NT2/D1 (cell line): ENCODE measurements around the gene HELB.

Experiments used
- DNase-seq: peaks from one replicate; pipeline ENCODE4 v3.0.0-alpha.2; 2011; ENCODE audit warnings: low read depth, low spot score
- H3K27me3 ChIP-seq: 2 replicates; pipeline ENCODE4 v1.6.0; 2011; ENCODE audit warnings: mild to moderate bottlenecking; ENCODE audit not compliant: insufficient read length, insufficient read depth
- H3K36me3 ChIP-seq: 2 replicates; pipeline ENCODE4 v1.6.1; 2011; ENCODE audit warnings: mild to moderate bottlenecking, low read length, mixed read lengths; ENCODE audit not compliant: insufficient read depth, insufficient read length
- H3K4me1 ChIP-seq: 2 replicates; pipeline ENCODE4 v1.5.1; 2011; ENCODE audit not compliant: insufficient read depth, insufficient read length
- H3K4me3 ChIP-seq: 2 replicates; pipeline ENCODE4 v1.5.1; 2011; ENCODE audit warnings: low read depth; ENCODE audit not compliant: insufficient read length
- H3K9ac ChIP-seq: 2 replicates; pipeline ENCODE4 v1.6.0; 2011; ENCODE audit warnings: low read depth; ENCODE audit not compliant: insufficient read length
- H3K9me3 ChIP-seq: 2 replicates; pipeline ENCODE4 v1.5.1; 2011; ENCODE audit warnings: mild to moderate bottlenecking, low read length; ENCODE audit not compliant: insufficient read depth
- SUZ12 ChIP-seq: IDR thresholded peaks from 2 replicates; pipeline ENCODE4 v1.6.1; 2011; ENCODE audit not compliant: insufficient read length, insufficient read depth; ENCODE audit errors: extremely low read depth
- YY1 ChIP-seq: IDR thresholded peaks from 2 replicates; pipeline ENCODE4 v1.6.1; 2011; ENCODE audit not compliant: insufficient read length, insufficient read depth
- ZNF274 ChIP-seq: IDR thresholded peaks from 2 replicates; pipeline ENCODE4 v1.6.1; 2011; ENCODE audit warnings: mild to moderate bottlenecking, low read depth, low read length

Gene HELB

DNA sequence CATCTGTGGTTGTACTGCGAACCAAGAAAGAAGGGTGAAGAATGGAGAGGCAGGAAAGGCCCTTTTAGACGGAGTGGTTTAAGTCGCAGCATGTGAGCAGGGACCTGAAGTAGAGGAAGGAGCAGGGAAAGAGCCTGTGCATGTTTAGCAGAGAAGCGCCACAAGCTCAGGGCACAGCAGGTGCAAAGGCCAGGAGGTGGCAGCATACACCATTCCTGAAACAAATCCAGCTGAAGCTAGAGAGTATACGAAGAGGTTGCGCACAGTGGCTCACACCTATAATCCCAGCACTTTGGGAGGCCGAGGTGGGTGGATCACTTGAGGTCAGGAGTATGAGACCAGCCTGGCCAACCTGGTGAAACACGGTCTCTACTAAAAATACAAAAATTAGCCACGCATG is 49.9 kb downstream of the HELB start:
- DNase-seq, result peak; percentile 63
- peaks cover 4% of the 10 kb centered on the region for H3K36me3 ChIP-seq
- no peaks in the 10 kb centered on the region for H3K9me3 ChIP-seq
- no peak overlapping the region for H3K9ac ChIP-seq
- no peaks in the 10 kb centered on the region for H3K4me1 ChIP-seq
- H3K4me3 ChIP-seq, result no peak overlapping the region
- H3K27me3 ChIP-seq, result no peaks in the 10 kb centered on the region
- TF ChIP-seq YY1, result no peak
- no peak for TF ChIP-seq ZNF274
- no peak for TF ChIP-seq SUZ12

DNA sequence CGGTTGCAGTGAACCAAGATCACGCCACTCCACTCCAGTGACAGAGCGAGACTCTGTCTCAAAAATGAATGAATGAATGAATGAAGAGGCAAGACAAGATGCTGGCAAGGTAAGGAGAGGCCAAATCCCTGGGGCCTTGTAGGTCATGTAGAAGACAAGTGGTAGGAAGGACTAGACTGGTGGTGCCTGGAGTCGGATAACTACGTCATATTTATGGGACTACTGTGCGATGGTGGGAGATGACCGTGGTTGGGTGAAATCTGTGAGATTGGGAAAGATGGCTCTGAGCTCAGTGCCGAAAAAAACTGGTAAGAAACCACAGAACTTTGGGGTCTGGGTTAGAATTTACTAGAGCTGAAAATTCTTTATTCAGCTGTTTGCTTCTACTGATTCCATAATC is 50.6 kb downstream of the HELB start:
- H3K36me3 ChIP-seq, result peaks cover 4% of the 10 kb centered on the region
- no peak for DNase-seq
- TF ChIP-seq YY1, result no peak
- TF ChIP-seq ZNF274, result no peak
- no peak for TF ChIP-seq SUZ12
- H3K4me1 ChIP-seq, result no peaks in the 10 kb centered on the region
- H3K27me3 ChIP-seq, result no peaks in the 10 kb centered on the region
- H3K9me3 ChIP-seq, result no peaks in the 10 kb centered on the region
- H3K9ac ChIP-seq, result no peak overlapping the region
- H3K4me3 ChIP-seq, result no peak overlapping the region

DNA sequence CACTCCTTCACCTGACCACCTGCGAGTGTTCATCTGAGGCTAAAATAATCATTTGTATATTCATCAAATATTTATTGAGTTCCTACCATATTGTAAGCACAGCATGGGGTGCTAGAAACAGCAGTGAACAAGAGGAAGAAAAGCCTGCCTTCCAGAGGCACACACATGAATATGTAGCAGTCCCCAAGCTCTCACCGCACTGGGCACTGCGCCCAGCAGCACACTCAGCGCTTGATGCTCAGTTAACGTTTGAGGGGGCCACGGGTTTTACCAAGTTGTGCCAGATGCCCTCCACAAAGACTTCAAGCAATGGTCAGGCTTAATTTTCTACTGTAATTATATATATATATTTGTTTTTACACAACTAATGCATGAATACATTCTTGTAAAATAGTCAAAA is 52.0 kb downstream of the HELB start:
- H3K4me3 ChIP-seq, result no peak overlapping the region
- no peak for DNase-seq
- H3K36me3 ChIP-seq, result peaks cover 4% of the 10 kb centered on the region
- no peak for TF ChIP-seq ZNF274
- no peak for TF ChIP-seq YY1
- TF ChIP-seq SUZ12, result no peak
- H3K27me3 ChIP-seq, result no peaks in the 10 kb centered on the region
- H3K9me3 ChIP-seq, result no peaks in the 10 kb centered on the region
- H3K9ac ChIP-seq, result no peak overlapping the region
- no peaks in the 10 kb centered on the region for H3K4me1 ChIP-seq

DNA sequence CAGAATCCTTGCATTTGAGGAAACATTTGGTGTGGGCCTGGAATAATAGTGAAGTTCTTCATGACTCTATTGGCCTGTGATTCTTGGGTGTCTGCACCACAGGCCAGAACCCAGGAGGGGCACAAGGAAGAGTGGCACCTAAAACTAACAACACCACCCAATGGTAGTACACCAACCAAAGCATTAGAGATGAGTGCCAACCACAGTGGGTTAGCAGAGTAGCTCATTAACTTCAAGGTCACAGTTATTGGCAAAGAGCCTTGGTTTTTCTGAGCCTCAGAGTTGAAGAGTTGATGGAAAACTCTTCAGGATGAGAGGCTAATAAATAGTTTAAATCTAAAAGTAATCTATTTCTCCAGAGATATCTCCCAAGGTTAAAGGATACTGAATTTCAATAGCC is 57.0 kb downstream of the HELB start:
- no peaks in the 10 kb centered on the region for H3K4me1 ChIP-seq
- TF ChIP-seq YY1, result no peak
- TF ChIP-seq SUZ12, result no peak
- TF ChIP-seq ZNF274, result no peak

DNA sequence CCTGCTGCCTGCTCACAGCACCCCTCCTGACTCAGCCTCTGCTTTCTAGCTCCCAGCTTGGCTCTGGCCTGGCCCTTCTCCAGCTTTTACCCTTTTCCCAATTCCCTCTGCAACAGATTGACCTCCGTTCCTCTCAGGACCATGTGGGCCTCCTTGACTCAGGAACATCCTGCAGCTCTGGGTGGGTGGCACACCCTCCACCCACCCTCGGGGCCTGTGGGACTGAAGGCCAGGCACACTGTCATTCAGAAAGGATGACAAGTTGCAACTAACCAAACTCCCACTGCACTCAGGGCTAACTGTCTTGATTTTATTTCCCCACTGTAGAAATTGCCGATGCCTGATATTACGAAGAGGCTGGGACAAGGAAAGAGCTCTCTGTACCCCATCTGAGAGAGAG is 59.4 kb downstream of the HELB start:
- no peak overlapping the region for H3K4me3 ChIP-seq
- no peaks in the 10 kb centered on the region for H3K4me1 ChIP-seq
- no peaks in the 10 kb centered on the region for H3K9me3 ChIP-seq
- no peaks in the 10 kb centered on the region for H3K27me3 ChIP-seq
- no peak overlapping the region for H3K9ac ChIP-seq
- no peak for DNase-seq
- TF ChIP-seq SUZ12 (no peak), ZNF274 (no peak), YY1 (no peak)
- H3K36me3 ChIP-seq, result no peaks in the 10 kb centered on the region

More for the DNA sequence above, 57.0 kb downstream of the HELB start:
- no peaks in the 10 kb centered on the region for H3K27me3 ChIP-seq
- no peak overlapping the region for H3K9ac ChIP-seq
- H3K4me3 ChIP-seq, result no peak overlapping the region
- H3K36me3 ChIP-seq, result no peaks in the 10 kb centered on the region
- no peak for DNase-seq
- H3K9me3 ChIP-seq, result no peaks in the 10 kb centered on the region

DNA sequence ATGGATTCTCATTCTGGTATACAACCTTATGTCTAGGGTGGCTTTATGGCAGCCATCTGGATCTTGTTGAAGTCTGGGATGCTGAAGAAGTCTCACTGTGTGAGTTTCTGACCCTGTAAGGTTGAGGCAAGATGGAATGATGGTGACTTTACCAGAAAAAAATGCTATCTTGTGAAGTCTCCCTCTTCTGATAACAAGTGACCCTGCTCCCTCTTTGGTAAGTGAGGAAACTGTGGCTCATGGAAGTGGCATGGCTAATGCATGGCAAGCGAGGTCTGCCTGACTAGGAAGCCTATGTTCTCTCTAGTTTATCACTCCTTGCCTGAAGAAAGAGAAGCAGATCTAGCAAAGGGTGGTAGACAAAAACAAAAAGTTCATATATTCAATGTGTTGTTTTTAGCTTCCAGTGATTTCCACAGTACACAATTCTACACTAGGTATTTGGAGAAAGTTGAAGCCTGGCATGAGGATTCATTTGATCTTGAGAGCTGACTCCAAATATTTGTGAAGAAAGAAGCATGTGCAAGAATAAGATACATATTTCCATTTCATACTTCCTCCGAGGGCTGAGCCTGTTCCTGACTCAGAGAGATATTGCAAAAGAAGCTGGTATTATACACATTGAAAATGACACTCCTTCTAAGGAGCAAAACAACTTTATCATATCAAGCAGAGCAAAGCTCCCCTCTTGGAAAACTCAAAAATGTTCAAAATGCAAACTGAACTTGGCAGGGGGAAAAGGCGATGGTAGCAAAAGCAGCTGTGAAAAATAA is 63.6 kb downstream of the HELB start:
- Histone ChIP-seq H3K9me3 (no peaks in the 10 kb centered on the region), H3K27me3 (no peaks in the 10 kb centered on the region), H3K4me3 (no peak overlapping the region), H3K9ac (no peak overlapping the region), H3K36me3 (no peaks in the 10 kb centered on the region), H3K4me1 (no peaks in the 10 kb centered on the region)
- no peak for DNase-seq
- TF ChIP-seq YY1, result no peak
- TF ChIP-seq SUZ12, result no peak
- TF ChIP-seq ZNF274, result no peak

DNA sequence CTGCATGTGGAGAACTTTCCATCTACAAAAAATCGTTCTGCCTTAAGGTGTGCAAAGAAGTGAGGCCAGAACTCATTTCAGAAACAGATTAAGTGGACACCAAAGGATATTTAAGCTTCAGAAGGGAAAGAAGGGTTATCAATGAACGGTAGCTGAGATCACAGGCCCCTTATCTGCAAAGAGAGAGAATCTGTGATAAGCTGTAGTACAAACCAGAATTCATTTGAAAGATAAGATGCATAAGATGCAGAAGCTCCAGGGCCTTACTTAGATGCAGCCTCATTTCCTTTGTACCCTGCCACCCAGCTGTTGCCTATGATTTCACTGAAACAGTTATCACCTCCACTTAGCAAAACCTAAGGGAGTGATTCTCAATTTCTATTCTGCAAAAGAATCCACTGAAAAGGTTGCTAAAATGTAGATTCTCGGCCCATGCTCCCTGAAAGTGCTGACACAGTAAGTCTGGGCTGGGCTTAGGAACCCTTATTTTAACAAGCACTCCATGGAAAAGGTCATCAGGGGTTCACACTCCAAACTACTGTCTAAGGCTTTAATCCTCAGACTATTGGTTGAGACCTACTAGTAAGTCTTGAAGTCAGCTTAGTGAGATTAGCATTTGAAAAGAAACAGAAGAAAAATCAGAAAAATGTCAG is 64.8 kb downstream of the HELB start:
- Histone ChIP-seq H3K4me1 (no peaks in the 10 kb centered on the region), H3K4me3 (no peak overlapping the region), H3K36me3 (no peaks in the 10 kb centered on the region), H3K9ac (no peak overlapping the region), H3K27me3 (no peaks in the 10 kb centered on the region), H3K9me3 (no peaks in the 10 kb centered on the region)
- TF ChIP-seq SUZ12 (no peak), YY1 (no peak)
- no peak for DNase-seq
